HepG2 (cell line): Measurements from ENCODE around the gene RHOC. TPM values are rescaled to one million over a fixed set of nuclear protein-coding genes. Genes with fewer than 3 reads are reported as not detected.

Experiments used
- CCDC6 ChIP-seq: sonication (generic); formaldehyde crosslinking; IDR thresholded peaks from 2 replicates; pipeline ENCODE4 v1.8.1; 2022; ENCODE audit warnings: mild to moderate bottlenecking, missing genetic modification reagents, moderate library complexity
- KDM5A ChIP-seq: fragments of 200-600 bp; sonication (generic); IDR thresholded peaks from 2 replicates; pipeline ENCODE4 v1.7.0; 2018; ENCODE audit warnings: antibody characterized with exemption, mild to moderate bottlenecking, low read length, borderline replicate concordance
- RFX3 ChIP-seq: IDR thresholded peaks from 2 replicates; pipeline ENCODE4 v1.6.1; 2016; ENCODE audit warnings: missing biosample characterization, missing genetic modification reagents
- SMARCE1 ChIP-seq: fragments of 450-650 bp; IDR thresholded peaks from 2 replicates; pipeline ENCODE4 v1.6.1; 2017; ENCODE audit warnings: borderline replicate concordance
- SP5 ChIP-seq: IDR thresholded peaks from 2 replicates; pipeline ENCODE4 v1.6.1; 2016; ENCODE audit warnings: low read depth, borderline replicate concordance
- TBX3 ChIP-seq: fragments of 450-650 bp; IDR thresholded peaks from 2 replicates; pipeline ENCODE4 v1.6.1; 2017; ENCODE audit warnings: antibody characterized with exemption, mild to moderate bottlenecking, inconsistent platforms, borderline replicate concordance
- ZNF878 ChIP-seq: sonication (generic); formaldehyde crosslinking; IDR thresholded peaks from 2 replicates; pipeline ENCODE4 v1.8.1; 2023; ENCODE audit warnings: mild to moderate bottlenecking, missing genetic modification reagents, moderate library complexity
- polyA plus RNA-seq, 8 experiments: library from polyadenylated mRNA; depleted of rRNA in 3 of 8; stranded (reverse) in 7 of 8; unstranded in 1 of 8; fragments of >200 nt; fragmentation: Illumina TruSeq in 4 of 8; extraction: Trizol in 4 of 8; gene quantifications; 2 replicates each; pipeline versions ENCODE4 v1.2.1 to v1.2.3, GENCODE V29; 2011 to 2016; ENCODE audit warnings: low read depth in 4 of 8, missing spikeins in 1 of 8, mixed read lengths in 1 of 8; ENCODE audit not compliant: insufficient read depth in 1 of 8
- total RNA-seq, 5 experiments: library from RNA; depleted of rRNA; stranded (reverse); fragments of >200 nt; fragmentation: Illumina TruSeq; extraction: Trizol; gene quantifications; 2 replicates each; pipeline ENCODE4 v1.2.3, GENCODE V29; 2016; ENCODE audit warnings: low read depth in 1 of 5
- TF ChIP-seq, protein P1 (sequence below): sonication (generic); formaldehyde crosslinking; IDR thresholded peaks from one replicate; pipeline ENCODE4 v1.5.1; 2020; ENCODE audit warnings: mild to moderate bottlenecking, missing genetic modification reagents; ENCODE audit errors: not compliant biosample characterization
- TF ChIP-seq, protein P2 (sequence below): sonication (generic); formaldehyde crosslinking; IDR thresholded peaks from 2 replicates; pipeline ENCODE4 v1.4.0; 2020; ENCODE audit warnings: low read depth, mild to moderate bottlenecking, missing genetic modification reagents
- TF ChIP-seq, protein P3 (sequence below): sonication (generic); formaldehyde crosslinking; IDR thresholded peaks from 2 replicates; pipeline ENCODE4 v1.9.0; 2021; ENCODE audit warnings: mild to moderate bottlenecking, missing genetic modification reagents
- TF ChIP-seq, protein P4 (sequence below): sonication (generic); formaldehyde crosslinking; IDR thresholded peaks from 2 replicates; pipeline ENCODE4 v1.4.0; 2020; ENCODE audit warnings: missing genetic modification reagents

RHOC gene
- total and polyA plus RNA-seq, 2 of the 13 experiments (the other 11 are each of a cell fraction or from before 2014, with no cell fraction given) = 64.3 to 182 TPM

DNA sequence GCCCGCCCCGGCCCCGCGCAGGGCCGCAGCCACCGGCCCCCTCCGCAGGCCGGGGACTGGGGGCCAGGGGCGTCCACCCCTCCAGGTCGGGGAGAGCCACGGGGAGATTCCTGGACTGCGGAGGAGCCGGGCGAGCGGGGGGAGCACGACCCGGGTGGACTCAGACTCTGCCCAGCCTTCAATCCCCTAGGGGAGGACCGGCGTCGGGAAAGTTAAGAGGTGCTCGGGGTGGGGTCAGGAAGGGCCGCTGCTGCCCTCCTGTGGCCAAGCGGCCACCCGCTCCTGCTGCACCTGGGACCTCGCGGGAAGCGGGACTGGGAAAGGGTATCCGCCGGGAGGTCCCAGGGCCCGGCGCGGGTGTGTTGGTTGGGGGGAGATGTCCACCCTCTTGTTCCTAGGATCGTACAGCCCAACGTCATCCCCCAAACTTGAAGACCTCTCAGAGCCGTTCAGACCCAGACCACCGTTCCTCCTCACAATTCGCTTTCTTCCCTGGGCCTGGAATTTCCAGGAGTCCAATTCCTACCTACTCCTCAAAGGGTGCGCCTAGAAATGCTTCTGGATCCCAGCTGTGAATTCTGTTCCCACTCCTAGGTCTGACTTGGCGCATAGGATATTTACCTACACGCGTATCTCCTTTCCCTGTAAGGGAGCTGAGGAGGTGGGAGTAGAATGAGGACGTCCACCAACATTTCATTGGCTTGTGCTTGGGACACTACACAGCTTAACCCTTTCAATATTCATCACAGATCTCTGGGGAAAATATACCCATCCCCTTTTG, 484 bp upstream of the RHOC start (continued):
- TF ChIP-seq, protein P1, sequence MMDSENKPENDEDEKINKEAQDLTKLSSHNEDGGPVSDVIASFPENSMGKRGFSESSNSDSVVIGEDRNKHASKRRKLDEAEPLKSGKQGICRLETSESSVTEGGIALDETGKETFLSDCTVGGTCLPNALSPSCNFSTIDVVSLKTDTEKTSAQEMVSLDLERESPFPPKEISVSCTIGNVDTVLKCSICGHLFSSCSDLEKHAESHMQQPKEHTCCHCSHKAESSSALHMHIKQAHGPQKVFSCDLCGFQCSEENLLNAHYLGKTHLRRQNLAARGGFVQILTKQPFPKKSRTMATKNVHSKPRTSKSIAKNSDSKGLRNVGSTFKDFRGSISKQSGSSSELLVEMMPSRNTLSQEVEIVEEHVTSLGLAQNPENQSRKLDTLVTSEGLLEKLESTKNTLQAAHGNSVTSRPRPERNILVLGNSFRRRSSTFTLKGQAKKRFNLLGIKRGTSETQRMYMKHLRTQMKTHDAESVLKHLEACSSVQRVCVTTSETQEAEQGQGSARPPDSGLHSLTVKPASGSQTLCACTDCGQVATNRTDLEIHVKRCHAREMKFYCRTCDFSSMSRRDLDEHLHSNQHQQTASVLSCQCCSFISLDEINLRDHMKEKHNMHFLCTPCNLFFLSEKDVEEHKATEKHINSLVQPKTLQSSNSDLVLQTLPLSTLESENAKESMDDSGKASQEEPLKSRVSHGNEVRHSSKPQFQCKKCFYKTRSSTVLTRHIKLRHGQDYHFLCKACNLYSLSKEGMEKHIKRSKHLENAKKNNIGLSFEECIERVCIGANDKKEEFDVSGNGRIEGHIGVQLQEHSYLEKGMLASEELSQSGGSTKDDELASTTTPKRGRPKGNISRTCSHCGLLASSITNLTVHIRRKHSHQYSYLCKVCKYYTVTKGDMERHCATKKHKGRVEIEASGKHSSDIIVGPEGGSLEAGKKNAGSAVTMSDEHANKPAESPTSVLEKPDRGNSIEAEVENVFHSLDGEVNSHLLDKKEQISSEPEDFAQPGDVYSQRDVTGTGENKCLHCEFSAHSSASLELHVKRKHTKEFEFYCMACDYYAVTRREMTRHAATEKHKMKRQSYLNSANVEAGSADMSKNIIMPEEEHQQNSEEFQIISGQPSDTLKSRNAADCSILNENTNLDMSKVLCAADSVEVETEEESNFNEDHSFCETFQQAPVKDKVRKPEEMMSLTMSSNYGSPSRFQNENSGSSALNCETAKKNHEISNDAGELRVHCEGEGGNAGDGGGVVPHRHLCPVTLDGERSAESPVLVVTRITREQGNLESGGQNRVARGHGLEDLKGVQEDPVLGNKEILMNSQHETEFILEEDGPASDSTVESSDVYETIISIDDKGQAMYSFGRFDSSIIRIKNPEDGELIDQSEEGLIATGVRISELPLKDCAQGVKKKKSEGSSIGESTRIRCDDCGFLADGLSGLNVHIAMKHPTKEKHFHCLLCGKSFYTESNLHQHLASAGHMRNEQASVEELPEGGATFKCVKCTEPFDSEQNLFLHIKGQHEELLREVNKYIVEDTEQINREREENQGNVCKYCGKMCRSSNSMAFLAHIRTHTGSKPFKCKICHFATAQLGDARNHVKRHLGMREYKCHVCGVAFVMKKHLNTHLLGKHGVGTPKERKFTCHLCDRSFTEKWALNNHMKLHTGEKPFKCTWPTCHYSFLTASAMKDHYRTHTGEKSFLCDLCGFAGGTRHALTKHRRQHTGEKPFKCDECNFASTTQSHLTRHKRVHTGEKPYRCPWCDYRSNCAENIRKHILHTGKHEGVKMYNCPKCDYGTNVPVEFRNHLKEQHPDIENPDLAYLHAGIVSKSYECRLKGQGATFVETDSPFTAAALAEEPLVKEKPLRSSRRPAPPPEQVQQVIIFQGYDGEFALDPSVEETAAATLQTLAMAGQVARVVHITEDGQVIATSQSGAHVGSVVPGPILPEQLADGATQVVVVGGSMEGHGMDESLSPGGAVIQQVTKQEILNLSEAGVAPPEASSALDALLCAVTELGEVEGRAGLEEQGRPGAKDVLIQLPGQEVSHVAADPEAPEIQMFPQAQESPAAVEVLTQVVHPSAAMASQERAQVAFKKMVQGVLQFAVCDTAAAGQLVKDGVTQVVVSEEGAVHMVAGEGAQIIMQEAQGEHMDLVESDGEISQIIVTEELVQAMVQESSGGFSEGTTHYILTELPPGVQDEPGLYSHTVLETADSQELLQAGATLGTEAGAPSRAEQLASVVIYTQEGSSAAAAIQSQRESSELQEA (CRISPR knock-in tag) = no peak
- TF ChIP-seq, protein P2, sequence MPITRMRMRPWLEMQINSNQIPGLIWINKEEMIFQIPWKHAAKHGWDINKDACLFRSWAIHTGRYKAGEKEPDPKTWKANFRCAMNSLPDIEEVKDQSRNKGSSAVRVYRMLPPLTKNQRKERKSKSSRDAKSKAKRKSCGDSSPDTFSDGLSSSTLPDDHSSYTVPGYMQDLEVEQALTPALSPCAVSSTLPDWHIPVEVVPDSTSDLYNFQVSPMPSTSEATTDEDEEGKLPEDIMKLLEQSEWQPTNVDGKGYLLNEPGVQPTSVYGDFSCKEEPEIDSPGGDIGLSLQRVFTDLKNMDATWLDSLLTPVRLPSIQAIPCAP = no peak
- TF ChIP-seq SP5 (CRISPR knock-in tag) (peak; percentile 10; the same call in 1 of the 2 replicates), CCDC6 (CRISPR knock-in tag) (no peak), TBX3 (no peak), ZNF878 (no peak), KDM5A (no peak; the same call in 1 of the 2 replicates), SMARCE1 (no peak), RFX3 (CRISPR knock-in tag) (no peak)
- TF ChIP-seq, protein P3, sequence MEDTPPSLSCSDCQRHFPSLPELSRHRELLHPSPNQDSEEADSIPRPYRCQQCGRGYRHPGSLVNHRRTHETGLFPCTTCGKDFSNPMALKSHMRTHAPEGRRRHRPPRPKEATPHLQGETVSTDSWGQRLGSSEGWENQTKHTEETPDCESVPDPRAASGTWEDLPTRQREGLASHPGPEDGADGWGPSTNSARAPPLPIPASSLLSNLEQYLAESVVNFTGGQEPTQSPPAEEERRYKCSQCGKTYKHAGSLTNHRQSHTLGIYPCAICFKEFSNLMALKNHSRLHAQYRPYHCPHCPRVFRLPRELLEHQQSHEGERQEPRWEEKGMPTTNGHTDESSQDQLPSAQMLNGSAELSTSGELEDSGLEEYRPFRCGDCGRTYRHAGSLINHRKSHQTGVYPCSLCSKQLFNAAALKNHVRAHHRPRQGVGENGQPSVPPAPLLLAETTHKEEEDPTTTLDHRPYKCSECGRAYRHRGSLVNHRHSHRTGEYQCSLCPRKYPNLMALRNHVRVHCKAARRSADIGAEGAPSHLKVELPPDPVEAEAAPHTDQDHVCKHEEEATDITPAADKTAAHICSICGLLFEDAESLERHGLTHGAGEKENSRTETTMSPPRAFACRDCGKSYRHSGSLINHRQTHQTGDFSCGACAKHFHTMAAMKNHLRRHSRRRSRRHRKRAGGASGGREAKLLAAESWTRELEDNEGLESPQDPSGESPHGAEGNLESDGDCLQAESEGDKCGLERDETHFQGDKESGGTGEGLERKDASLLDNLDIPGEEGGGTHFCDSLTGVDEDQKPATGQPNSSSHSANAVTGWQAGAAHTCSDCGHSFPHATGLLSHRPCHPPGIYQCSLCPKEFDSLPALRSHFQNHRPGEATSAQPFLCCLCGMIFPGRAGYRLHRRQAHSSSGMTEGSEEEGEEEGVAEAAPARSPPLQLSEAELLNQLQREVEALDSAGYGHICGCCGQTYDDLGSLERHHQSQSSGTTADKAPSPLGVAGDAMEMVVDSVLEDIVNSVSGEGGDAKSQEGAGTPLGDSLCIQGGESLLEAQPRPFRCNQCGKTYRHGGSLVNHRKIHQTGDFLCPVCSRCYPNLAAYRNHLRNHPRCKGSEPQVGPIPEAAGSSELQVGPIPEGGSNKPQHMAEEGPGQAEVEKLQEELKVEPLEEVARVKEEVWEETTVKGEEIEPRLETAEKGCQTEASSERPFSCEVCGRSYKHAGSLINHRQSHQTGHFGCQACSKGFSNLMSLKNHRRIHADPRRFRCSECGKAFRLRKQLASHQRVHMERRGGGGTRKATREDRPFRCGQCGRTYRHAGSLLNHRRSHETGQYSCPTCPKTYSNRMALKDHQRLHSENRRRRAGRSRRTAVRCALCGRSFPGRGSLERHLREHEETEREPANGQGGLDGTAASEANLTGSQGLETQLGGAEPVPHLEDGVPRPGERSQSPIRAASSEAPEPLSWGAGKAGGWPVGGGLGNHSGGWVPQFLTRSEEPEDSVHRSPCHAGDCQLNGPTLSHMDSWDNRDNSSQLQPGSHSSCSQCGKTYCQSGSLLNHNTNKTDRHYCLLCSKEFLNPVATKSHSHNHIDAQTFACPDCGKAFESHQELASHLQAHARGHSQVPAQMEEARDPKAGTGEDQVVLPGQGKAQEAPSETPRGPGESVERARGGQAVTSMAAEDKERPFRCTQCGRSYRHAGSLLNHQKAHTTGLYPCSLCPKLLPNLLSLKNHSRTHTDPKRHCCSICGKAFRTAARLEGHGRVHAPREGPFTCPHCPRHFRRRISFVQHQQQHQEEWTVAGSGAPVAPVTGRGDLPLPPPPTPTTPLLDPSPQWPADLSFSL = 0 out of 2 replicates have a peak, but pooled peaks have one; percentile 33
- TF ChIP-seq, protein P4, sequence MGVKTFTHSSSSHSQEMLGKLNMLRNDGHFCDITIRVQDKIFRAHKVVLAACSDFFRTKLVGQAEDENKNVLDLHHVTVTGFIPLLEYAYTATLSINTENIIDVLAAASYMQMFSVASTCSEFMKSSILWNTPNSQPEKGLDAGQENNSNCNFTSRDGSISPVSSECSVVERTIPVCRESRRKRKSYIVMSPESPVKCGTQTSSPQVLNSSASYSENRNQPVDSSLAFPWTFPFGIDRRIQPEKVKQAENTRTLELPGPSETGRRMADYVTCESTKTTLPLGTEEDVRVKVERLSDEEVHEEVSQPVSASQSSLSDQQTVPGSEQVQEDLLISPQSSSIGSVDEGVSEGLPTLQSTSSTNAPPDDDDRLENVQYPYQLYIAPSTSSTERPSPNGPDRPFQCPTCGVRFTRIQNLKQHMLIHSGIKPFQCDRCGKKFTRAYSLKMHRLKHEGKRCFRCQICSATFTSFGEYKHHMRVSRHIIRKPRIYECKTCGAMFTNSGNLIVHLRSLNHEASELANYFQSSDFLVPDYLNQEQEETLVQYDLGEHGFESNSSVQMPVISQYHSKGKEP = no peak
